Activated CD4-positive, alpha-beta T cell treated with anti-CD3 and anti-CD28 coated beads, Interleukin-2, amount 50 U/mL, for 24 hours (primary cell): ENCODE measurements around the gene SDE2.
"Not testable (repeated sequence)": the region's sequence is repeated elsewhere in the genome, so short reads cannot be mapped to it uniquely, and the experiment has no call there.

ENCODE experiments used
- DNase-seq, 2 donors: peaks; one replicate each; pipeline ENCODE4 v3.0.0-alpha.2; 2020; ENCODE audit warnings: low read depth in 1 of 2, low spot score in 1 of 2

Gene SDE2

GRCh38 chr1:225944951-225945350 lies 54.2 kb downstream of the SDE2 start:
- DNase-seq = no peak

- DNase-seq = no peak
These were observed 54.8 kb downstream of the SDE2 start for GRCh38 chr1:225944387-225944786.

- DNase-seq = no peak
These were observed 55.6 kb downstream of the SDE2 start for GRCh38 chr1:225943582-225943981.

GRCh38 chr1:225942574-225942973 lies 56.6 kb downstream of the SDE2 start:
- no peak for DNase-seq

- DNase-seq = no peak
These were observed 57.3 kb downstream of the SDE2 start for GRCh38 chr1:225941942-225942222.

- no peak for DNase-seq
These were observed 57.8 kb downstream of the SDE2 start, which contains the start of gene LEFTY2 for GRCh38 chr1:225941187-225941941. LEFTY2 (minus strand) TSS chr1:225941220; CDS start chr1:225941140, 80 bp downstream.

- no peak for DNase-seq
These were observed 58.6 kb downstream of the SDE2 start for GRCh38 chr1:225940385-225941151.

- DNase-seq = not testable (repeated sequence)
These were observed 59.2 kb downstream of the SDE2 start for GRCh38 chr1:225939939-225940310.

- not testable (repeated sequence) for DNase-seq
These were observed 59.8 kb downstream of the SDE2 start for GRCh38 chr1:225939097-225939938.

GRCh38 chr1:225937048-225937968 lies 61.8 kb downstream of the SDE2 start:
- DNase-seq = no peak

GRCh38 chr1:225936523-225936922 lies 62.6 kb downstream of the SDE2 start:
- no peak for DNase-seq

- not testable (repeated sequence) for DNase-seq
These were observed 63.1 kb downstream of the SDE2 start for GRCh38 chr1:225936086-225936485.

GRCh38 chr1:225934711-225935110 lies 64.4 kb downstream of the SDE2 start:
- no peak for DNase-seq

GRCh38 chr1:225933072-225933471 lies 66.1 kb downstream of the SDE2 start:
- no peak for DNase-seq
